Activated CD8-positive, alpha-beta memory T cell treated with anti-CD3 and anti-CD28 coated beads, Interleukin-2, amount 50 U/mL, for 24 hours (primary cell): ENCODE measurements around the gene PPY.
"Not testable (repeated sequence)": the region's sequence is repeated elsewhere in the genome, so short reads cannot be mapped to it uniquely, and the experiment has no call there.

ENCODE experiments used
- DNase-seq: peaks from one replicate; pipeline ENCODE4 v3.0.0-alpha.2; 2020; ENCODE audit errors: extremely low read depth

The PPY gene

GRCh38 chr17:43966276-43966675, 24.0 kb upstream of the PPY start:
- no peak for DNase-seq

- no peak for DNase-seq
Observed at GRCh38 chr17:43962479-43962878, 20.2 kb upstream of the PPY start.

- DNase-seq, result no peak
Observed at GRCh38 chr17:43961954-43962353, 19.7 kb upstream of the PPY start.

- not testable (repeated sequence) for DNase-seq
Observed at GRCh38 chr17:43961292-43961691, 19.0 kb upstream of the PPY start.

GRCh38 chr17:43958748-43959352, 16.6 kb upstream of the PPY start:
- no peak for DNase-seq

- no peak for DNase-seq
Observed at GRCh38 chr17:43956222-43956621, 13.9 kb upstream of the PPY start.

GRCh38 chr17:43953746-43954145, 11.5 kb upstream of the PPY start, which contains the start of gene PYY:
Gene PYY (minus strand): TSS chr17:43953940. CDS start chr17:43953483, 457 bp downstream.
- DNase-seq, result no peak

- no peak for DNase-seq
Observed at GRCh38 chr17:43952724-43953666, 10.7 kb upstream of the PPY start.

GRCh38 chr17:43952351-43952723, 10.1 kb upstream of the PPY start:
- DNase-seq, result no peak

GRCh38 chr17:43951750-43952149, 9.5 kb upstream of the PPY start:
- no peak for DNase-seq

- DNase-seq, result no peak
Observed at GRCh38 chr17:43950554-43950953, 8.3 kb upstream of the PPY start.

- no peak for DNase-seq
Observed at GRCh38 chr17:43949781-43950180, 7.5 kb upstream of the PPY start.

GRCh38 chr17:43946781-43947180, 4.5 kb upstream of the PPY start:
- DNase-seq, result no peak

GRCh38 chr17:43945074-43945829, 3.0 kb upstream of the PPY start:
- DNase-seq, result no peak

- DNase-seq, result no peak
Observed at GRCh38 chr17:43940630-43941029, 1.6 kb downstream of the PPY start.

- no peak for DNase-seq
Observed at GRCh38 chr17:43939886-43940285, 2.4 kb downstream of the PPY start.

- DNase-seq, result not testable (repeated sequence)
Observed at GRCh38 chr17:43939452-43939851, 2.8 kb downstream of the PPY start.

GRCh38 chr17:43938838-43939182, 3.5 kb downstream of the PPY start:
- DNase-seq, result no peak

GRCh38 chr17:43936434-43936833, 5.8 kb downstream of the PPY start:
- no peak for DNase-seq

- DNase-seq, result no peak
Observed at GRCh38 chr17:43935926-43936261, 6.4 kb downstream of the PPY start.

- DNase-seq, result no peak
Observed at GRCh38 chr17:43935204-43935925, 6.9 kb downstream of the PPY start.

GRCh38 chr17:43932923-43933322, 9.4 kb downstream of the PPY start:
- DNase-seq, result no peak
